ENCODE measurements around the gene PRSS53. TPM values are rescaled to one million over a fixed set of nuclear protein-coding genes. Genes with fewer than 3 reads are reported as not detected.

PRSS53 gene
- polyA plus RNA-seq, 1 of the 3 experiments (the other 2 are of a cell fraction): 3.1 TPM

DNA sequence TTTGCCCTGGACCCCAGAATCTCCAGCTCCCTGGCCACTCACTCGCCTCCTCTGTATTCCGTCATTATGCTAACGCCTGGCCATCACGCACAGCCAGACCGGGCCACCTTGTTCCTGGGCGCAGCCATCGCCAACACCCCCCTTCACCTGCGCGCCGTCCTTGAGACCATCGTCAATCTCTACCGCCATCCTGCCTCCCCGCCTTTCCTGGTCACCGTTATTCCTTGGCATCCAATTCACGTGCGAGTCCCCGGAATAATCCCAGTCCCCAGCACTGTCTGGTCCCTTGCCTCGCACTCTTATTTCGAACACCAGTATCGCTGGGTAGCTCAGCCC is 5.3 kb upstream of the PRSS53 start:
- CTCF ChIA-PET: interaction anchor here (0.8 to 2.6 kb wide), 2 partner anchors 22 to 49 kb away, joined by 3 to 13 read pairs; no protein-coding TSS in a partner anchor

More for the DNA sequence above, 5.3 kb upstream of the PRSS53 start:
- POLR2A ChIA-PET: interaction anchor here (0.9 to 1.8 kb wide), 6 partner anchors 8 to 349 kb away, joined by 3 to 10 read pairs (median 6); partner anchors contain the start of genes FUS, KAT8 and ZNF843
- Histone ChIP-seq H3K27ac (ENCODE audit: low read depth in 2 of 2, low read length in 1 of 2) (peak overlapping the region; percentile 73 to 78), H3K27me3 (ENCODE audit: insufficient read depth) (no peaks in the 10 kb centered on the region), H4K20me1 (ENCODE audit: insufficient read depth) (peaks cover 7% of the 10 kb centered on the region; the same call in 1 of the 2 replicates), H3K9ac (peak overlapping the region; percentile 92), H3K4me2 (peak overlapping the region; percentile 100), H3K9me2 (no peaks in the 10 kb centered on the region), H3K4me3 (ENCODE audit: low read depth in 2 of 2, low read length in 1 of 2) (peak overlapping the region; percentile 68 to 100), H2AFZ (ENCODE audit: low read depth) (peak overlapping the region; percentile 72; the same call in 1 of the 2 replicates), H3K4me1 (ENCODE audit: control insufficient read depth in 1 of 2, insufficient read depth in 2 of 2, low read depth in 1 of 2, low read length in 1 of 2) (peaks cover 4 to 16% of the 10 kb centered on the region in 2 experiments; a peak in 2 of 4 replicates), H3K79me2 (ENCODE audit: insufficient read depth) (peaks cover 51% of the 10 kb centered on the region), H3K36me3 (replicated peaks in 1 of 2; ENCODE audit: control insufficient read depth in 1 of 2, insufficient read depth in 2 of 2, low read length in 1 of 2) (peaks cover 0 to under 1% of the 10 kb centered on the region in 2 experiments), H3K9me3 (no peaks in the 10 kb centered on the region), H3F3A (replicated peaks; ENCODE audit: insufficient read depth) (no peaks in the 10 kb centered on the region)
- DNase-seq: peak; percentile 65
- TF ChIP-seq RFX5 (IDR thresholded peaks at IDR 0.05; ENCODE audit: low read length): no peak
- no peak for TF ChIP-seq MXI1 (IDR thresholded peaks at IDR 0.05; ENCODE audit: low read depth, low read length)
- TF ChIP-seq, protein P1, sequence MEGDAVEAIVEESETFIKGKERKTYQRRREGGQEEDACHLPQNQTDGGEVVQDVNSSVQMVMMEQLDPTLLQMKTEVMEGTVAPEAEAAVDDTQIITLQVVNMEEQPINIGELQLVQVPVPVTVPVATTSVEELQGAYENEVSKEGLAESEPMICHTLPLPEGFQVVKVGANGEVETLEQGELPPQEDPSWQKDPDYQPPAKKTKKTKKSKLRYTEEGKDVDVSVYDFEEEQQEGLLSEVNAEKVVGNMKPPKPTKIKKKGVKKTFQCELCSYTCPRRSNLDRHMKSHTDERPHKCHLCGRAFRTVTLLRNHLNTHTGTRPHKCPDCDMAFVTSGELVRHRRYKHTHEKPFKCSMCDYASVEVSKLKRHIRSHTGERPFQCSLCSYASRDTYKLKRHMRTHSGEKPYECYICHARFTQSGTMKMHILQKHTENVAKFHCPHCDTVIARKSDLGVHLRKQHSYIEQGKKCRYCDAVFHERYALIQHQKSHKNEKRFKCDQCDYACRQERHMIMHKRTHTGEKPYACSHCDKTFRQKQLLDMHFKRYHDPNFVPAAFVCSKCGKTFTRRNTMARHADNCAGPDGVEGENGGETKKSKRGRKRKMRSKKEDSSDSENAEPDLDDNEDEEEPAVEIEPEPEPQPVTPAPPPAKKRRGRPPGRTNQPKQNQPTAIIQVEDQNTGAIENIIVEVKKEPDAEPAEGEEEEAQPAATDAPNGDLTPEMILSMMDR (IDR thresholded peaks at IDR 0.05): no peak
- no peak for TF ChIP-seq POLR2AphosphoS5 (IDR thresholded peaks at IDR 0.05; ENCODE audit: low read depth, low read length)
- TF ChIP-seq YY1 (IDR thresholded peaks at IDR 0.05; ENCODE audit: low read depth): no peak
- TF ChIP-seq NFIC (IDR thresholded peaks at IDR 0.05; ENCODE audit: borderline replicate concordance): no peak
- TF ChIP-seq JUND (IDR thresholded peaks at IDR 0.05): no peak
- TF ChIP-seq, protein P2, sequence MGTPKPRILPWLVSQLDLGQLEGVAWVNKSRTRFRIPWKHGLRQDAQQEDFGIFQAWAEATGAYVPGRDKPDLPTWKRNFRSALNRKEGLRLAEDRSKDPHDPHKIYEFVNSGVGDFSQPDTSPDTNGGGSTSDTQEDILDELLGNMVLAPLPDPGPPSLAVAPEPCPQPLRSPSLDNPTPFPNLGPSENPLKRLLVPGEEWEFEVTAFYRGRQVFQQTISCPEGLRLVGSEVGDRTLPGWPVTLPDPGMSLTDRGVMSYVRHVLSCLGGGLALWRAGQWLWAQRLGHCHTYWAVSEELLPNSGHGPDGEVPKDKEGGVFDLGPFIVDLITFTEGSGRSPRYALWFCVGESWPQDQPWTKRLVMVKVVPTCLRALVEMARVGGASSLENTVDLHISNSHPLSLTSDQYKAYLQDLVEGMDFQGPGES (IDR thresholded peaks at IDR 0.05; ENCODE audit: low read depth, low read length): no peak
- TF ChIP-seq NRF1 (IDR thresholded peaks at IDR 0.05; ENCODE audit: low read depth, low read length): no peak
- TF ChIP-seq RCOR1 (IDR thresholded peaks at IDR 0.05; ENCODE audit: low read length): no peak
- TF ChIP-seq TCF12 (IDR thresholded peaks at IDR 0.05): no peak
- TF ChIP-seq SIN3A (IDR thresholded peaks at IDR 0.05; ENCODE audit: borderline replicate concordance, low read depth, low read length): no peak
- TF ChIP-seq, protein P3, sequence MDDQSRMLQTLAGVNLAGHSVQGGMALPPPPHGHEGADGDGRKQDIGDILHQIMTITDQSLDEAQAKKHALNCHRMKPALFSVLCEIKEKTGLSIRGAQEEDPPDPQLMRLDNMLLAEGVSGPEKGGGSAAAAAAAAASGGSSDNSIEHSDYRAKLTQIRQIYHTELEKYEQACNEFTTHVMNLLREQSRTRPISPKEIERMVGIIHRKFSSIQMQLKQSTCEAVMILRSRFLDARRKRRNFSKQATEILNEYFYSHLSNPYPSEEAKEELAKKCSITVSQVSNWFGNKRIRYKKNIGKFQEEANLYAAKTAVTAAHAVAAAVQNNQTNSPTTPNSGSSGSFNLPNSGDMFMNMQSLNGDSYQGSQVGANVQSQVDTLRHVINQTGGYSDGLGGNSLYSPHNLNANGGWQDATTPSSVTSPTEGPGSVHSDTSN (IDR thresholded peaks at IDR 0.05): no peak
- no peak for TF ChIP-seq TEAD4 (IDR thresholded peaks at IDR 0.05; ENCODE audit: borderline replicate concordance, insufficient read depth)
- TF ChIP-seq FOXM1 (IDR thresholded peaks at IDR 0.05; ENCODE audit: low read depth): no peak
- no peak for TF ChIP-seq GABPA (IDR thresholded peaks at IDR 0.05; ENCODE audit: low read depth)
- TF ChIP-seq, protein P4, sequence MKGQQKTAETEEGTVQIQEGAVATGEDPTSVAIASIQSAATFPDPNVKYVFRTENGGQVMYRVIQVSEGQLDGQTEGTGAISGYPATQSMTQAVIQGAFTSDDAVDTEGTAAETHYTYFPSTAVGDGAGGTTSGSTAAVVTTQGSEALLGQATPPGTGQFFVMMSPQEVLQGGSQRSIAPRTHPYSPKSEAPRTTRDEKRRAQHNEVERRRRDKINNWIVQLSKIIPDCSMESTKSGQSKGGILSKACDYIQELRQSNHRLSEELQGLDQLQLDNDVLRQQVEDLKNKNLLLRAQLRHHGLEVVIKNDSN (IDR thresholded peaks at IDR 0.05; ENCODE audit: borderline replicate concordance, low read depth): no peak
- TF ChIP-seq, protein P5, sequence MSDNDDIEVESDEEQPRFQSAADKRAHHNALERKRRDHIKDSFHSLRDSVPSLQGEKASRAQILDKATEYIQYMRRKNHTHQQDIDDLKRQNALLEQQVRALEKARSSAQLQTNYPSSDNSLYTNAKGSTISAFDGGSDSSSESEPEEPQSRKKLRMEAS (IDR thresholded peaks at IDR 0.05; ENCODE audit: low read depth): no peak
- TF ChIP-seq ELF1 (IDR thresholded peaks at IDR 0.05): no peak
- TF ChIP-seq FOXJ3 (CRISPR knock-in tag; IDR thresholded peaks at IDR 0.05): no peak
- WGBS (ENCODE audit: low lambda C conversion rate): under 1% methylated on average over 16 of the region's 20 CpGs
